ENCODE measurements around the gene THOP1.

Gene THOP1

DNA sequence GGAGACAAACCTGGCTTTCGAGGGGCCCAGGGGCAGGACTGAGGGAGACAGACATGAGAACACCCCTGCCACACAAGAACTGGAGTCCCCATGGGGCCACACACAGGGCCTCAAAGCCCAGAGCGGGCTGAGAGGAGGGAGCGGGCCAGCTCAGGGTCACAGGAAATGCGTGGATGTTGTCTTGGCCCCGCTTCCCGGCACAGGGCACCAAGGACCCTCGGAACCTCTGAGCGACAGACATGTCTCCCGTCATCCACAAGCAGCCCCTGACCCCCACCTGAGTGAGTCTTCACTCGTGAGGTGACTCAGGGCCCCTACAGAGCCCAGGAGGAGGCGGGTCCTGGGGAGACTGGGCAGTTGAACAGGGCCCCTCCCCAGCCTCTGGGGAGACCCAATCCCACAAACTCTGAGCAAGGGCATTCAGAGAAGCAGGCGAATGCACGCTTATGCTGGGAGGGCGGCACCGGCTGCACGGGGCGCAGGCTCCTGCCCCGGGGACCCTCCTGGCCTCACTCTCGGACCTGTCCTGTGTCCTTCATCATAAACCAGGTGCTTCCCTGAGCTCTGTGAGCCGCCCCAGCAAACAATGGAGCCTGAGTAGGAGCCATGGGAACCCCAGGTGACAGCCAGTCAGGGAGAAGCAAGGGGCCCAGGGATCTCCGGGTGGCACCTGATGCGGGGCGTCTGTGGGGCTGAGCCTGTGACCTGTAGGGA is 22.4 kb upstream of the THOP1 start:
- no peak for DNase-seq

GRCh38 chr19:2763687-2764086 is 21.6 kb upstream of the THOP1 start:
- DNase-seq: no peak

GRCh38 chr19:2764945-2765344 is 20.4 kb upstream of the THOP1 start:
- no peak for DNase-seq

DNA sequence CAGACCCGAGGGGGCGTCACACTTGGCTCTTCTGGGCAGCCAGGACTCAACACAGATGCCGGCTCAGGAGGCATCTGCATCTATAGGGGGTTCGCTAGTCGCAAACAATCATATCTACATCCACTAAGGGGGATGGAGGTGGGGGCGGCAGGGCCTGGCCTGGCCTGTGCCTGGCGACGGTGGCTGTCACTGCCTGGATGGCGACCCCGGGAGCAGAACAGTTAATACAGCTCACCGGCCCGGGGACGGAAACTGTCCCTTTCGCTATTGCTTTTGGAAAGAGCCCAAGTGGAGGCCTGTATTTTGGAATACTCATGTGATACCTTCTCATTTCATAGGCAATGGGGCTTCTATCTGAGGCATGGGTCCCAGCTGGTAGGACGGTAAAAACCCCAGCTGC is 19.9 kb upstream of the THOP1 start:
- DNase-seq: no peak

DNA sequence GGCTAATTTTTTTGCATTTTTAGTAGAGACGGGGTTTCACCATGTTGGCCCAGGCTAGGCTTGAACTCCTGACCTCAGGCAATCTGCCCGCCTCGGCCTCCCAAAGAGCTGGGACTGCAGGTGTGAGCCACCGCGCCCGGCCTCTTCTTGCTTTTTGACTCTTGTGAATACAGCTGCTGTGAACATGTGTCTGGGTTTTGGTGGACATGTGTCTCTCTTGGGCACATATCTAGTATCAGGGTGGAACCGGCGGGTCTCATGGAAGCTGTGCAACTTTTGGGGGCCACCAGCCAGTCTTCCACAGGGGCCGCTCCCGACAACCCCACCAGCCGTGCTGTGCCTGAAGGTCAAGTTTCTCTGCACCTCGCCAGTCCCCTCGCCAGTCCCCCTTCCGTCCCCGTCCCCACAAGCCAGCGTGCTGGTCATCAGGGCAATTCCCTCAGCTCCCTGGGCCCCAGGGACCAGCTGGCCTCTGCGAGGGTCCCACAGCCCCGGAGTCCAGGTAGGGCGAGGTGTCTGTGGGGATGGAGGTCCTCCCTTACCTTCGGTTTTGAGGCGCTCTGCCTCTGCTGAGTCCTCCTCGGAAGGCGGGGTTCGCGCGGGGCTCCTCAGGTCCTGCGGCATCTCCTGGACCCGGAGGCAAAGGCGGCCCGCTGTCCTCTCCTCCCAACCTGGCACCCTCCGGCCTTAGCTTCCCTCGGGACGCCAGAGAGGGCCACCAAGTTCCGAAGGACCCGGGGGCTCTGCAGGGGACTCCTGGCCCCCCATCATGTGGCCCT is 18.5 kb upstream of the THOP1 start:
- no peak for DNase-seq

DNA sequence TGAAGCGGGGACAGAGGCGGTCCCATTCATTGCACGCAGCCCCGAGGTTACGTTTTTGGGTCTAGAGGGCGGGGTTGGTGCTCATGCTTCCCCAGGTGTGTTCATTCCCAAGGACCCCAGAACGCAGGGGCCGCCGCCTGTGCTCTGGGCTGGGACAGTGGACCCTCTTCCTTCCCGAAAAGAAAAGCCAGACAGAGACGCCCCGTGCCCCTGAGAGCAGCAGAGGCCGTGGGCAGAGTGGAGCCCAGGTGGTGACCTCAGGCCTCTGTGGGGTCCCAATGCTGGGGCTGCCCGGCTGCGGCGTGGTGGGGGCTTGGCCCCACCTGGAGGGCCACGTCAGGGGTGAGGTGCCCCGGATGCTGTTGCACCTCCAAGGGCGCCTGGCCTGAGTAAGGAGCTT is 17.6 kb upstream of the THOP1 start:
- DNase-seq: no peak

DNA sequence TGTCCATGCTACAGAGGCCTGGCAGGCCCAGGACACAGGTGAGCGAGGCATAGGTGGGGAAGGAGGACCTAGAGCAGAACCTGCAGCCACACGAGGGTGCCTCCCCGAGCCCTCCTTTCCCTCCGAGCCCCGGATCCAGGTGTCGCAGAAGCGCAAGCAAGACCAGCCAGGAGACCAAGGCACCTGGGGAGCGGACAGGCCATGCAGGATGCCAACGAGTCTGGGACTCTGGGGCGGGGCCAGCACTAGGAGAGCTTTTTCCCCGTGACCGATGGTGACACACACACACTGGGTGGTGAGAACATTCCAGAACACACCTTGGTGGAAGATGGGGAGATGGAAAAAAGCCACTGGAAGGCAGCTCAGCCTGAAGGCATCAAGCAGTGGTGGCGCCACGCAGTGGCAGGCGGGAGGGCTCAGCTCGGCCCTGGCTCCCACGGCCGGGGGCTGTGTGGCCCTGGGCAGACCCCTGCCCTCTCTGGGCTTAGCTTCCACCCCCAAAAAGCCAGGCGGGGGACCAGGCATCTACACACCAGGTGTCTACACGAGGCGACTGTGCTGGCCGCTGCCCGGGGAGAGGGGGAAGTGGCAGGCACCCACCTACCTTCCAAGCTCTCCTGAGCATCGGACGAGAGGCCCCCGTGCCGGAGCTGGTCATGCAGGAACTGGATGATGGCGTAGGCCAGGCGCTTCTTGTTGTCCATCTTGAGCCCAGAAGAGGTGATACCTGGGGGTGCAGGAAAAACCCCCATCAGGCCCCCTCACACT is 16.8 kb upstream of the THOP1 start:
- DNase-seq: no peak

GRCh38 chr19:2769218-2769617 is 16.1 kb upstream of the THOP1 start:
- DNase-seq: no peak

DNA sequence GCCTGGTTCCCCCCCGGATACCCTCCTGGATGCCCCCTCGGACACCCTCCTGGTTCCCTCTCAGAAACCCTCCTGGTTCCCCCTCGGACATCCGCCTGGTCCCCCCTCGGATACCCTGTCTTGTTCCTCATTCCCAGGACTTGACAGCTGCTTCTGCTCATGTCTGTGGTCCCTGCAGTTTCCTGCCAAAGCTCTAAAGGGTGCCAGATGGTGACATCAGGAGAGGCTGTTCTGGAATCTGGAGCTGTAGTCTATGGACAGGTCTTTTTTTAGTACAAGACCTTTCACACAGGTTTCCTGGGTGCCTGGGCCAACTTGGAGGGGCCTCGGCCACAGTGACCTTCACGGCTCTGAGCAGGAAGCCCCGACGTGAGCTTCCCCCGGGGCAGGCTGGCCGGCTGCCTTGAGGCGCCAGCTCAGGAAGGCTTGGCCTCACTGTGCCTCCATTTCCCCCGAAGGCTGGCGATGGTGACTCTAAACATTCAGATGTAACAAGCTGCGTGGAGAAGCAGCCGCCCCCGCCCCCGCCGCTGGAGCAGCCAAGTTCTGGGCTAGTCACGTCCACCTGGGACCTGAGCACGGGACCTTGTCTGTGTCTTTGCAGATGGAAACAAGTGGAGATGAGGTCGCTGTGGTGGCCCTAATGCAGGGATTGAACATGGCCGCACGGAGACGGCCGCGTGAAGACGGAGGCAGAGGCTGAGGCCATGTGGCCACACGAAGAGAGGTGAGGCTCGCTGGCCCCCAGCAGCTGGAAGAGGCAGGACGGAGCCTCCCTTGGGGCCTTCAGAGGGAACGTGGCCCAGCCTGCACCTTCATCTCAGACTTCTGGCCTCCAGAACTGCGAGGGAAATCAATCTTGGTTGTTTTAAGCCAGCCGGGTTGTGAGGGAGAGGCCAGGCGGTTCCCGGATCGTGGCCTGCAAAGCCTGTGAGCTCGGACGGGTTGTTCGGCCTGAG is 15.0 kb upstream of the THOP1 start:
- DNase-seq: no peak

DNA sequence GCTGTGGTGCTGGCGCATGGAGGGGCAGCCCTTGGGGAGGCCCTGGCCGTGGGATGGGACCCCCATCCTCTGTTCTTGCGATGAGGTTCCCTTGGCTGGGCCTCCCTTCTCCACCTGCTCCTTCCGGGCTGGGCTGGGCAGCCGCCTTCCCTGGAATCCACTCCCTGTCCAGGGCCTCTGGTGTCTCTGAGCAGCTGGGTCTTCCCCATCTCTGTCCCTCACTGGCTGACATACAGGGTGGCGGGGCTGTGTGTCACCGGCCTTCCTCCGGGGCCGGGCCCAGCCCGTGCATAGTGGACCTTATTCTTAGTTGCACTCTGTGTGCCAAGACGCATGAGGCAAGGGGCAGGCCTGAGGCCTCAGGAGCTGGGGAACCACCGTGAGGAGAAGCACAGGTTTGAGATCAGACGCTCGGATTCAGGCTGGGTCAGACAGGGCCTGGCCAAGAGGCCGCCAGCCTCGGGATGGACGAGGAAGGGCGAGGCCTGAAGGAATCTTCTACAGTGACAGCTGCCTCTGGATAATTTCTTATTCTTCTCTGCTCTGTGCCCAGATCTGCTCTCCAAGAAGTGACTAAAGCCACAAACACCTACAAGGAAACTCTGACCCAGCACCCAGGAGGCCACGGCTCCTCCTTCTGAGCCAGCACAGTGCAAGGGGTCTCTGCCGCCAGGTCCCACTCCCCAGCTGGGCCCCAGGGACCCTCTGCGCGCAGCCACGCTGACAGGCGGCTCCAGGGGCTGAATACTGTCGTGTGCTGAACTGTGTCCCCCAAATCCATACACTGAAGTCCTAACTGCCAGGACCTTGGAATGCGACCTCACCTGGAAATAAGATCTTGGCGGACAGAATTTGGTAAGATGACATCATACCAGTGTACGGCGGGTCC is 13.3 kb upstream of the THOP1 start:
- DNase-seq: no peak

DNA sequence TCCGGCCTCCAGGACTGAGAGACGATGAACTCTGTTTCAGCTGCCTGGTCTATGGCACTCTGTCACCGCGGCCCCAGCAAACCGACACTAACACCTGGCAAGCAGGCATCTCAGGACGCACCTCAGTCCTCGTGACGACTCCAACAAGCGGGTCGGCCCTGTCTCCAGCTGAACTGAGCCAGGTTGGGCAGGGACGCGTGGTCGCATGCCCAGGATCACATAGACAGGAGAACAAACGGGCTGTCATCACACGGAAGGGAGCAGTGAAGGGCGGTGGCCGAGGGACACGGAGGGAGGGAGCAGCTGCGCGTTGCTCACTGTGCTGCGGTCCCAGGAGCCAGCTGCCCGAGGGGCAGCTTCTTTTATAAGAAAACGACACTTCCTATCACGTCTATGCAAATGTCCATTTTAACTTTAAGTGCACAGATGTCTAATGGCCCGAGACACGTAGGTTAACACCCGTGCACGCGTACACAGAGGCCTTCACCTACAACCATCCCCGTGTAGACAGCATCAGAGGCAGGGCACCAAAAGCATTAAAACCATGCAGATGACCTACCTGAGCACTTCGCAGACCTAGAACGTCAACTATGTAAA is 11.1 kb upstream of the THOP1 start:
- DNase-seq: no peak

DNA sequence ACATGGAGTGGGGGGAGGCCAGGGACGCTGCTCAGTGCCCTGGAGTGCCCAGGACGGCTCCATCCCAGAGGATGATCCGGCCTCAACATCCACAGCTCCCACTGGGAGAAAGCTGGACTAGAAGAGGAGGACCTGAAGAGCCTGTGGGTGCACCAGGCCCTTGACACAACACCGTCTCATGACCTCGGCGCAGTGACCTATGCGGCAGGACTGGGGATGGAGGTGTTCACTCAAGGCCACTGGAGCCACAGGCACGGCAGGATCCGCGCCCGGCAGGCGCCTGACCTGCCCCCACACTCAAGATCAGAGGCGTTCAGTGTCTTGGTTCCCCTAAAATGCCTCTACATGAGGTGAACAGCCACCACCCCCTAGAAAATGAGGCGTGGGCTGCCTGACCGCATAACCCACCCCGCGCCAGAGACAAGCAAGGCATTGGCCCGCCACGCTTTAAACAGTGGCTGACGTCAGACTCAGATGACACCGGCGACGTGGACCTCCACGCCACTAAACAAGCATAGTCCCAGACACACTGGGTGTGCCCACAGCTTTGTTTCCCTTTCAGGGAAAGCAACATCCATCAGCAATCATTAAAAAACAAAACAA is 10.2 kb upstream of the THOP1 start:
- no peak for DNase-seq

DNA sequence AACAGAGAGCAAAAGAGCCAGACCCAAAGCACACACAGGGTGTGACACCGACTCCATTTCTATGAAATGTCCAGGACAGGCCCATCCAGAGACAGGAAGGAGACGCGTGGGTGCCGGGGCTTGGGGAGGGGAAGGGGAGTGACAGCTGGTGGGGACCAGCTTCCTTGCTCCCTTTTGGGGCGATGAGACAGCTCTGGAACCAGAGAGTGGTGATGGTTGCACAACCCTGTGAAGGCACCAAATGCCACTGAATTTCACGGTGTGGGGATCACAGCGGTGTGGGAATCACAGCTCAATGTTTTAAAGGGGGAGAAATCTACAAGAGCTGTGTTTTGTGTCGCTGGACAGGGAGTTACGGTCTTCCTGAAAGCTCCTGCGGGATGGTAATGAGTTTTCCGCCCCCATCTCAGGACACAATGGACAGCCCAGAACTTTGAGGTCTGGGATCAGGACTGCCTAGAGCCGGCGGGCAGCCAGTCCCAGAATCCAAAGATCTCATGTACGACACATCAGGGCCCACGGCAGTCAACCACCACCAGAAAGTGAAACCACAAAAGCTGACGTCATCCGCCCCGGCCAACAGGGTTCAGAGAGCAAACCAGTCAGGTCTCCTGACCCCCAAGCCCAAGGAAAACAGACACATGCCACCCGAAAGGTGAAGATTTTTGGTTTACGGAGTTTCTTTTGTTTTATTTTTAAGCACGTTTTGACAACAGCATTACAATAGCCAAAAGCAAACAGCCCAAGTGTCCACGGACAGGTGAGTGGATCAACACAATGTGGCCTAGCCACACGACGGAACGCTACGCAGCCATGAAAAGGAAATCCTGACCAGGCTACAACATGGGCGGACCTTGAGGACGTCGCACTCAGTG is 9.5 kb upstream of the THOP1 start:
- DNase-seq: peak in 4 of 5 donors; percentile 35 to 76 (median 52)

DNA sequence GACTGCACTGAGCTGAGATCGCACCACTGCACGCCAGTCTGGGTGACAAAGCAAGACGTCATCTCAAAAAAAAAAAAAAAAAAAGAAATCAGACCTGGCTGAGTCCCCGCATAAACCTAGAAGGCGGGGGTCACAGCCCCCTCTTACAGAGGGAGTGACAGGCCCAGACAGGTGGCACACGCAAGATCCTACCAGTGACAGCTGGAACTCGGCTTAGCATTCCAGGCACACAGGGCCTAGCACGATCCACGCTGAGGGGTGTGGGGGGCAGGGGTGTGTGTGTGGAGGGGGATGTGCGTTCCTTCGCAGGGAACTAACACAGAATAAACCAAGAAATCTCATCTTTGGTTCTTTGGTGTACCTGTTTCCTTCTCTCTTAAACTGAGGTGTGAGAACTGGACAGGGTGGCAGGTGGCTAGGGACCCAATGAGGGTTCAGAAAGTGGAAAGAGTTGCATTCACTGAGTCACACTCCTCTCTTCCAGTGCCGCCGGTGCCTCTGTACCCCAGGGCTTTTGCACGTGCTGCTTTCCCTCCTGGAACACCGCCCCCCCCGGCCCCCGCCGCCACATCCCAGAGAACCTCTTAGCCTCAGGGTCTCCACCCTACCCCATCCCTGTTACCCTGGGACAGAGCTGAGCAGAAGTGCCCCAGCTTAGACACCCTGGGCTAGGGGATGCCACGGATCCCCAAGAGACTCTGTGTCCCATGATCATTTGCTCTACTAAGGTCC is 7.2 kb upstream of the THOP1 start:
- no peak for DNase-seq

GRCh38 chr19:2779121-2779740 is 6.1 kb upstream of the THOP1 start:
- no peak for DNase-seq

DNA sequence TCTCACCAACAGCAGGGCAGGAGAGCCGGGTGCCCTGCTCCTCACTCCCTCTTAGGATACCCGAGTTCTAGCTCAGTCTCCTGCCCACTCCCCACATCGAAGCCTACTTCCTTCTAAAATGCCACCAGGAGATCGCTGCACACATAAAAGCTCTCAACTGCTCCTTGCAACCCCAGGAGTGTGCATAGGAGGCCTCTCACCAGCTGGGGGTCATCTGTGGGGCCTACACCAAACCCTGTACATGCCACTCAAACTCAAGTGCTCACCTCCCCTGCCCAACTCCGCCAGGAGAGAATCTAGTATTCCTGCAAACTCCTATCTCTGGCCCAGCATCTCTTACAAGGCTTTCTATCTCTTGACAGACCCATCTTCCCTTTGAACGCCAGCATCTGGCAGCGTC is 5.0 kb upstream of the THOP1 start:
- no peak for DNase-seq

DNA sequence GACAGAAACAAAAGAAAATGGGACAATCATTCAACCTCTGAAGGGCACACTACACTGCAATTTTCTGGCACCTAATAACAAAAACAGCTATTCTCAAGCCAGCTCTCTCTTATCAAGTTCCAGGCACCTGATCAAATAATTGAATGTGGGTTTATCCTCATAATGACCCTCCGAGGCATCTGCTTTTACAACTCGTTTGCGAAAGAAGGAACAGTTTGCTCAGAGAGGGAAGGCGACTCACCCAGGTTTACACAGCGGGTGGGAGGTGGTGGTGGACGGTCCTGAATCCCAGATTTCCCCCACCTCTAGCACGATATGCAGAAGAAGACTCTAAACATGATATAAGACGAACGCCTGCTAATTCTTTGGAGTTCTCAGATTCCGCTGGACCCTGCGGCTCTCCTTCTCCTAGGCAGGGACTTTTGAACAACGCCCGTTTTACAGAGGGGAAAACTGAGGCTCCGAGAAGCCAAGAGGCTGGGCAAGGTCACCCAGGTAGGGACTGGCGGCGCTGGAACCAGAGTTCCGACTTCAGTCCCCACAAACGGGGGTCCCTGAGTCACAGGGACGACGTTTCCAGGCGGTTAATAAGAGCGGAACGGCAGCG is 2.9 kb upstream of the THOP1 start:
- DNase-seq: no peak
